GM12892 (cell line): ENCODE data around the gene EIF2B1.

ENCODE experiments used
- POLR2A ChIP-seq: IDR thresholded peaks from 2 replicates; pipeline ENCODE4 v1.6.1; 2011; ENCODE audit warnings: low read depth, low read length, control low read depth
- POLR2AphosphoS5 ChIP-seq: IDR thresholded peaks from 2 replicates; pipeline ENCODE4 v1.6.1; 2011; ENCODE audit warnings: low read depth, low read length, control low read depth
- TAF1 ChIP-seq: IDR thresholded peaks from 2 replicates; pipeline ENCODE4 v1.6.1; 2011; ENCODE audit warnings: low read depth, mild to moderate bottlenecking, control low read depth, low read length, borderline replicate concordance

GRCh38 chr12:123598522-123598921 is 35.0 kb downstream of the EIF2B1 start:
- TF ChIP-seq POLR2AphosphoS5 (no peak), POLR2A (no peak), TAF1 (no peak)
